ENCODE data around the gene LRP5.
A peak's percentile ranks its signal among the peaks of the same experiment; 100 is the strongest.

LRP5 gene

GRCh38 chr11:68436985-68437926, 124.9 kb downstream of the LRP5 start:
- Histone ChIP-seq H3K4me3 (no peak overlapping the region), H3K36me3 (peaks cover 51 to 100% (median 83%) of the 10 kb centered on the region in 3 donors), H3K4me1 (peaks cover 0 to 24% (median 14%) of the 10 kb centered on the region in 4 donors), H3K27me3 (no peaks in the 10 kb centered on the region), H3K9me3 (no peaks in the 10 kb centered on the region), H3K27ac (peak overlapping the region; percentile 62 to 68)
- peak in 1 of 2 donors; percentile 54 for DNase-seq
- intact Hi-C loops (cut with DNase I; ENCODE audit: low total_unique reads) = no loop called here
- no peak for TF ChIP-seq CTCF (IDR thresholded peaks at IDR 0.05)

GRCh38 chr11:68437927-68438657, 125.7 kb downstream of the LRP5 start:
- intact Hi-C loops (cut with DNase I; ENCODE audit: low total_unique reads) = no loop called here
- no peaks in the 10 kb centered on the region for H3K27me3 ChIP-seq
- peaks cover 43 to 100% (median 83%) of the 10 kb centered on the region in 3 donors for H3K36me3 ChIP-seq
- no peak for DNase-seq
- no peak overlapping the region for H3K4me3 ChIP-seq
- H3K27ac ChIP-seq = peak overlapping the region; percentile 62 to 68
- TF ChIP-seq CTCF (IDR thresholded peaks at IDR 0.05) = no peak
- peaks cover 0 to 24% (median 14%) of the 10 kb centered on the region in 4 donors for H3K4me1 ChIP-seq
- no peaks in the 10 kb centered on the region for H3K9me3 ChIP-seq

- no peak for DNase-seq
- peaks cover 36 to 95% (median 77%) of the 10 kb centered on the region in 3 donors for H3K36me3 ChIP-seq
- no peak overlapping the region for H3K4me3 ChIP-seq
- peak overlapping the region in 1 of 2 donors; percentile 68 for H3K27ac ChIP-seq
- no peak for TF ChIP-seq CTCF (IDR thresholded peaks at IDR 0.05)
- intact Hi-C loops (cut with DNase I; ENCODE audit: low total_unique reads) = no loop called here
- no peaks in the 10 kb centered on the region for H3K9me3 ChIP-seq
- H3K4me1 ChIP-seq = peaks cover 0 to 24% (median 14%) of the 10 kb centered on the region in 4 donors
- no peaks in the 10 kb centered on the region for H3K27me3 ChIP-seq
Observed at GRCh38 chr11:68438658-68439259, 126.4 kb downstream of the LRP5 start.

- Histone ChIP-seq H3K4me3 (no peak overlapping the region), H3K36me3 (peaks cover 30 to 95% (median 70%) of the 10 kb centered on the region in 3 donors), H3K4me1 (peaks cover 0 to 24% (median 14%) of the 10 kb centered on the region in 4 donors), H3K27ac (no peak overlapping the region), H3K27me3 (no peaks in the 10 kb centered on the region), H3K9me3 (no peaks in the 10 kb centered on the region)
- no peak for TF ChIP-seq CTCF (IDR thresholded peaks at IDR 0.05)
- intact Hi-C loops (cut with DNase I; ENCODE audit: low total_unique reads) = loop anchor here (10.0 kb wide), 2 partner anchors 55 to 145 kb away; no protein-coding TSS in a partner anchor
- DNase-seq = no peak
Observed at GRCh38 chr11:68439355-68440065, 127.1 kb downstream of the LRP5 start.

GRCh38 chr11:68440224-68440623, 127.8 kb downstream of the LRP5 start:
- TF ChIP-seq CTCF (IDR thresholded peaks at IDR 0.05) = no peak
- Histone ChIP-seq H3K27me3 (no peaks in the 10 kb centered on the region), H3K9me3 (no peaks in the 10 kb centered on the region), H3K36me3 (peaks cover 23 to 90% (median 63%) of the 10 kb centered on the region in 3 donors), H3K27ac (no peak overlapping the region), H3K4me1 (peaks cover 0 to 24% (median 14%) of the 10 kb centered on the region in 4 donors), H3K4me3 (no peak overlapping the region)
- intact Hi-C loops (cut with DNase I; ENCODE audit: low total_unique reads) = loop anchor here (10.0 kb wide), 2 partner anchors 55 to 145 kb away; no protein-coding TSS in a partner anchor
- DNase-seq = no peak

All from tibial artery (tissue), 4 donors.